ENCODE data around the gene LIN37. TPM values are rescaled to one million over a fixed set of nuclear protein-coding genes. Genes with fewer than 3 reads are reported as not detected.
A peak's percentile ranks its signal among the peaks of the same experiment; 100 is the strongest.
"Not testable (repeated sequence)": the region's sequence is repeated elsewhere in the genome, so short reads cannot be mapped to it uniquely, and the experiment has no call there.

LIN37 gene
- total RNA-seq, 1 donor from 2014 or later, result 3.0 TPM

DNA sequence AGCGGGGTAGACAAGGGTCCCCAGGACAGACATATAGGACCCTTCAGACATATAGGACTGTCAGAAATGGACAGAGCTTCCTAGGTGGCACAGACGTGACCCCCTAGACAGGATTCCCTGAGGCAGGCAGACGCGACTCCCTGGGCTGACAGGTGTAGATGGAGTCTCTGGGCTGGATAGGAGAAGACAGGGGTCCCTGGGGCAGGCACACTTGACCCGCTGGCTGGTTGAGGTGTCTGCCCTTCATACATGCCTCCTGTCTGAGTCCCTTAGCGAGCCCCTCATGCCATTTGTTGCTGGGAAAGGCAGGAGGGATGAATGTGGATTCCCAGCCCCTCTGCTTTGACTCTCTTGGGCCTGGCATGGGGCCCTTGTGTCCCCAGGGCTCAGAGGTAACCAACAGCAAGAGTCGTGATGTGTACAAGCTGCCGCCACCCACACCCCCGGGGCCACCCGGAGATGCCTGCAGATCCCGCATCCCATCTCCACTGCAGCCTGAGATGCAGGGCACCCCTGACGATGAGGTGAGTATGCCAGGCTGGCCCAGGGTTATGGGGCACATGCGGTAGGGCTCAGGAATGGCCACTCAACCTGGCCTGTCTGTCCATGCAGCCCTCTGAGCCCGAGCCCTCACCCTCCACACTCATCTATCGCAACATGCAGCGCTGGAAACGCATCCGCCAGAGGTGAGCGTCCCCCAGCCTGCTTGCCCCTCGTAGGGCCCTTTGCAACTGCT, 5.4 kb downstream of the LIN37 start:
- ATAC-seq, result no peak

- ATAC-seq, result no peak
Observed at GRCh38 chr19:35754370-35755130, 6.2 kb downstream of the LIN37 start.

- no peak for ATAC-seq
Observed at GRCh38 chr19:35755131-35755549, 6.8 kb downstream of the LIN37 start.

GRCh38 chr19:35755550-35756376, 7.4 kb downstream of the LIN37 start:
- peak; percentile 39 for ATAC-seq

DNA sequence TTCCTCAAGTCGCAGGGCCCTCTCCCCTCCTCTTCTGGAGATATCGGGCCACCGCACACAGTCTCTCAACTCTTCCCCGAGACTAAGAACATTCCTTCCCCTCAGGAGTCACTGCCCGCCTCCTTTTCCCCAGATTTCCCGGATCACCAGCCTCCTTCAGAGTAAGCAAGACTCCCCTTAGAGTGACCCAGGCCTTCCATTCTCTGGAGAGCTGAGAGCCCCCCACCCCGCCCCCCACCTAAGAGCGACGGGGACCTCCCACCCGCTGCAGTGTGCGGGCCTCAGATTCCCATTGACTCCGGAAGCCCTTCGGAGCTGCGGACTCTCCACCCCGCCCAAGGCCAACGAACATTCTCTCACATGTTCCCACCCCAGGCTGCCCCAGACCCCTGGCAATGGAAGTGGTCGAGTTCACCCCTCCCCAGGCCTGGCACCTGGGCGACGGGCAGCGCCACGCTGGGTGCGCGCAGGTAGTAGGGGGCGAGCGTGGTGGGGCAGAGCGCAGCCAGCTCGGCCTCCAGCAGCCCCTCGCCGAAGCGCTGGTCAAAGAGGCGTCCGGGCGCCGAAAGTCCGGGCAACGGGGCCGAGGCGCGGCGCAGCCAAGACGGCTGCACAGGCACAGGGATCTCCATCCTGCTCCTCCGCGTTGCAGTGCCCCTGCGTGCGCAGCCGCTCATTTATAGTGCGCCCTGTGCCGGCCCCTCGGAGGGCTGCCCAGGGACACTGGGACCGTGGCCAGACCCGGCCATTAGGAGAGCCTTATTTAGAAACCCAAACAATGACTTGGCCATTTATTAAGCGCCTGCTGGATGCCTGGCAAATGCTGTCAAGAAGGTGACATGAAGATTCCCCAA, 8.2 kb downstream of the LIN37 start, which contains the start of gene HSPB6:
TSS of gene HSPB6 (minus strand) at position 653 of the 854 bp plus-strand sequence. CDS start at position 632, 21 bp downstream.
- no peak for ATAC-seq

DNA sequence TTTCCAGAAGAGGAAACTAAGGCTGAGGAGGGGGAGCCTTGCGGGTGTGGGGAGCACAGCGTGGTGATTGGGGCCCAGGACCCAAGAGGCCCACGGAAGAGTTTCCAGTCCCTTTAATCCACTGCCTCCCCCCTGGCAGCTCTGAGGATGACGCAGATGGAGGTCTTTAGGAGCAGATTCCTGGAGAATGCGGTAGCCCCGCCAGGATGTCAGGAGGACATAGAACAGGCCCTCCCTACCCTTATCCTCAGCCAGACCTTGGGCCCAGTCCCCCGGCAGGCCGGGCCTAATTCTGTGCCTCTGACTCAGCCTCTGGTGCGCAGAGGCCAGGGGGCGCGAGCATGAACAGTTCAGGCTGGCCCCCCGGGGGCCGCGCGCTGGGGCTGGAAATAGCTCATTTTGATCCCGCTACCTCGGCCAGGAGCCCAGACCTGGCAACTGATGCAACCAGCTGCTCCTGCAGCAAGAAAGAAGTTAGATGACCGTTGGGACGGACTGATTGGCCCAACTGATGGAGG, 8.9 kb downstream of the LIN37 start:
- ATAC-seq, result peak; percentile 14

GRCh38 chr19:35757749-35758608, 9.6 kb downstream of the LIN37 start, which contains the start of gene PROSER3:
Gene PROSER3, plus strand, starts transcription at chr19:35758176. Its CDS starts 40 bp downstream, at chr19:35758216.
- peak; percentile 95 for ATAC-seq

DNA sequence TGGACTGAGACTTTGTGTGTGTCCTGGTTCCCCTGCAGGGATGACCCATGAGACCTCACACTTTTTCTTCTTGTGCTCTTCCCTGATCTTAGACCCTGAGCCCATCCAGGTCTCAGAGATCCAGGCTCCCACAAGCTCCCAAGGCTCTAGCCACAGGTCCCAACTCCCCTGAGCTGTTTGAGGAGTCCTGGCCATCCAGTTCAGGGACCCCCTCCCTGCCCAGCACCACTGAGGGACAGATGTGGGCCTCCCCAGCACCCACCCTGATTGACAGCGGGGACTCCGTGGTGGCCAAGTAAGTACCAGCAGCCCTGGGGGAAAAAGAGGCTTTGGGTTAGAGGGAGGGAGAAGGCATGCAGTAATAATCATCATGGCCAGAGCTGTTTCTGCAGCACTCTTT, 11.3 kb downstream of the LIN37 start:
- no peak for ATAC-seq

DNA sequence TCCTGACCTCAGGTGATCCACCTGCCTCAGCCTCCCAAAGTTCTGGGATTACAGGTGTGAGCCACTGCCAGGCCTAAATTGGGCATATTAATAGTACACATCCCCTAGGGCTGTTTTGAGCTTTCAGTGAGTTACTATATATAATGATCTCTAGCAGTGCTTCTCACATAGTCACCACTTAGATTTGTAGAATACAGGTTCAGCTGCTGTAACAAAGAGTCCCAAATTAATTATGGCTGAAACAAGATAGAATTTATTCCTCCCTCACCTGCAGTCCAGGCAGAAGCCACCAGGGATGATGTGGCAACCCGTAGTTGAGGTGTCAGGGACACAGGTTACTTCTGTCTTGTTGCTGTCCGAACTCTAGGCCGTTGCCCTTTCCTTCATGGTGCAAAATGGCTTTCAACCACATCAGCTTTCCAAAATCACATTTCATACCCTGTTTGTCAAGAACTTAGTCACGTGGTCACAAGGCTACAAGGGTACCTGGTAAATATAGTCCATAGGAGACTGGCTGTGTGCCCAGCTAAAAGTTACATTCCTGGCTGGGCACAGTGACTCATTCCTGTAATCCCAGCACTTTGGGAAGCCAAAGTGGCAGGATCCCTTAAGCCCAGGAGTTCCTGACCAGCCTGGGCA, 12.5 kb downstream of the LIN37 start:
- no peak for ATAC-seq

GRCh38 chr19:35764432-35765315, 16.3 kb downstream of the LIN37 start:
- no peak for ATAC-seq

GRCh38 chr19:35766571-35767104, 18.3 kb downstream of the LIN37 start:
- peak; percentile 10 for ATAC-seq

GRCh38 chr19:35767288-35768081, 19.1 kb downstream of the LIN37 start:
- peak; percentile 20 for ATAC-seq

GRCh38 chr19:35768082-35768421, 19.7 kb downstream of the LIN37 start:
- ATAC-seq, result peak; percentile 16

DNA sequence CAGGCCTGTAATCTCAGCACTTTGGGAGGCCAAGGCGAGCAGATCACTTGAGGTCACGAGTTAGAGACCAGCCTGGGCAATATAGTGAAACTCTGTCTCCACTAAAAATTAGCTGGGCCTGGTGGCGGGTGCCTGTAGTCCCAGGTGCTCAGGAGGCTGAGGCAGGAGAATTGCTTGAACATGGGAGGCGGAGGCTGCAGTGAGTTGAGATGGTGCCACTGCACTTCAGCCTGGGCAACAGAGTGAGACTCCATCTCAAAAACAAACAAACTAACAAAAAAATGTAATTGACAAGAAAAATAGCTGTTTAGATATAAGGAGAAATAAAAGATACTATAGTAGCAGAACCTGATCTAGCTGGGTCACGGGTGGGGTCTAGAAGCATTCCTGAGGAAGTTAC, 24.0 kb downstream of the LIN37 start:
- not testable (repeated sequence) for ATAC-seq

DNA sequence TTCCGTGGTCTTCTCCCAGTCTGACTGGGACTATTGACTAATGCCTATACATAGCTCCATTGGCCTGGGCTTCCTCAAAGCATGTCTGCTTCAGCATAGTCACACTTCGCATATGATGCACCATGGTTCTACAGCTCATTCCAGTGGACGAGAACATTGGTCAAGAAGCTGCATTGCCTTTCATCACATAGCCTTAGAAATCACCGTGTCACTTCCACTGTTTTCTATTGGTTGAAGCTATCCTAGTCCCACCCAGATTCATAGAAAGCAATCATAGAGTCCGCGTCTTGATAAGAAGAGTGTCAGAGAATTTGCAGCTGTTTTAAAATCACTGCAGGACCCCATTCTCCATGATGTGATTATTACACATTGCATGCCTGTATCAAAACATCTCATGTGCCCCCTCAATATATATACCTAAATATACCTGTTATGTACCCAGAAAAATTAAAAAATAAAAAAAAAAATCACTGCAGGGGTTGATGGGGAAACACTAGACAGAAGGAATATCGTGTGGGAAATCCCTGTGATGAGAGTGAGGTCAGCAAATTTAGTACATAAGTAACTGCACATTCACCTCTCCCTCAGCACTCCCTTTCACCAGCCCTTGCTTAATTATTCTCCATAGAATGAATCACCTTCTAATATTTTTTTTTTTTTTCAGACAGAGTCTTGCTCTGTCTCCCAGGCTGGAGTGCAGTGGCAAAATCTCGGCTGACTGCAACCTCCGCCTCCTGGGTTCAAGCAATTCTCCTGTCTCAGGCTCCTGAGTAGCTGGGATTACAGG, 24.8 kb downstream of the LIN37 start:
- no peak for ATAC-seq

GRCh38 chr19:35774274-35775045, 26.1 kb downstream of the LIN37 start:
- no peak for ATAC-seq

DNA sequence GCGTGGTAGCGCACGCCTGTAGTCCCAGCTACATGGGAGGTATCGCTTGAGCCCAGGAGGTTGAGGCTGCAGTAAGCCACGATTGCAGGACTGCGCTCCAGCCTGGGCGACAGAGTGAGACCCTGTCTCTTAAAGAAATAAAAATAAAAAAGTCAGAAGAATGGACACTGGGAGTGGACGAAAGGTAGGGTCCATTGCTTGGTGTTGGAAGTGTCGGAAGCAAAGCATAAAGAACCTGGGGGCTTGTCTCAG, 26.6 kb downstream of the LIN37 start:
- ATAC-seq, result peak; percentile 4
